ENCODE measurements around the gene DENND1C.
A peak's percentile ranks its signal among the peaks of the same experiment; 100 is the strongest.

The DENND1C gene

GRCh38 chr19:6481541-6482342 lies at the start of gene DENND1C:
Gene DENND1C (minus strand): TSS chr19:6481787. CDS start chr19:6481695, 92 bp downstream.
- TF ChIP-seq Cebpa-rat (IDR thresholded peaks at IDR 0.05), result no peak
- no peaks in the 10 kb centered on the region for H4K20me1 ChIP-seq
- H3K4me1 ChIP-seq, result peaks cover 19 to 47% (median 41%) of the 10 kb centered on the region in 10 experiments
- peaks cover 2 to 28% (median 5%) of the 10 kb centered on the region in 11 experiments; a peak in 18 of 22 replicates for H3K36me3 ChIP-seq
- peak within 1 kb of the TSS; percentile 81 to 95 (median 84) for H3K9ac ChIP-seq
- H3K9me3 ChIP-seq (replicated peaks in 1 of 11), result peaks cover 0 to 11% (median 0%) of the 10 kb centered on the region in 11 experiments; a peak in 9 of 22 replicates
- peak within 1 kb of the TSS; percentile 83 to 94 (median 90) for H3K27ac ChIP-seq
- no peaks in the 10 kb centered on the region for H3K27me3 ChIP-seq
- H3K4me2 ChIP-seq, result peak within 1 kb of the TSS; percentile 86 to 99 (median 92)
- peak within 1 kb of the TSS; percentile 60 to 89 (median 70) for H3K4me3 ChIP-seq

GRCh38 chr19:6530386-6531162 lies 49.0 kb upstream of the DENND1C start, which contains the start of gene TNFSF9:
Gene TNFSF9 (plus strand): TSS chr19:6531026. CDS start chr19:6531037, 11 bp downstream.
- H3K27me3 ChIP-seq, result no peaks in the 10 kb centered on the region
- no peak for TF ChIP-seq Cebpa-rat (IDR thresholded peaks at IDR 0.05)
- H4K20me1 ChIP-seq, result peaks cover 5 to 39% (median 17%) of the 10 kb centered on the region in 11 experiments; a peak in 16 of 22 replicates
- H3K27ac ChIP-seq, result peak within 1 kb of the TSS; percentile 88 to 97 (median 92)
- peaks cover 11 to 13% (median 12%) of the 10 kb centered on the region in 11 experiments for H3K36me3 ChIP-seq
- peaks cover 49 to 74% (median 62%) of the 10 kb centered on the region in 10 experiments for H3K4me1 ChIP-seq
- peak within 1 kb of the TSS; percentile 90 to 99 (median 95) for H3K9ac ChIP-seq
- H3K4me3 ChIP-seq, result peak within 1 kb of the TSS; percentile 83 to 100 (median 96)
- peaks cover 0 to 3% (median 0%) of the 10 kb centered on the region in 11 experiments; a peak in 1 of 22 replicates for H3K9me3 ChIP-seq (replicated peaks in 1 of 11)
- peak within 1 kb of the TSS; percentile 81 to 99 (median 97) for H3K4me2 ChIP-seq

GRCh38 chr19:6529937-6530385 lies 48.4 kb upstream of the DENND1C start:
- Histone ChIP-seq H4K20me1 (peaks cover 5 to 33% (median 17%) of the 10 kb centered on the region in 11 experiments; a peak in 16 of 22 replicates), H3K27me3 (no peaks in the 10 kb centered on the region), H3K4me1 (peaks cover 43 to 70% (median 58%) of the 10 kb centered on the region in 10 experiments), H3K36me3 (peaks cover 5 to 7% (median 6%) of the 10 kb centered on the region in 11 experiments), H3K9ac (peak overlapping the region; percentile 90 to 99 (median 95)), H3K9me3 (replicated peaks in 1 of 11) (no peaks in the 10 kb centered on the region), H3K27ac (peak overlapping the region; percentile 78 to 97 (median 90); a peak in 21 of 22 replicates), H3K4me2 (peak overlapping the region; percentile 81 to 99 (median 97)), H3K4me3 (peak overlapping the region; percentile 83 to 100 (median 96))
- no peak for TF ChIP-seq Cebpa-rat (IDR thresholded peaks at IDR 0.05)

GRCh38 chr19:6529351-6529750 lies 47.8 kb upstream of the DENND1C start:
- peaks cover 37 to 64% (median 57%) of the 10 kb centered on the region in 10 experiments for H3K4me1 ChIP-seq
- peaks cover 0 to under 1% (median under 1%) of the 10 kb centered on the region in 11 experiments; a peak in 8 of 22 replicates for H3K36me3 ChIP-seq
- H3K4me2 ChIP-seq, result peak overlapping the region; percentile 81 to 99 (median 97)
- peak overlapping the region; percentile 78 to 97 (median 90); a peak in 20 of 22 replicates for H3K27ac ChIP-seq
- H3K9ac ChIP-seq, result peak overlapping the region; percentile 41 to 99 (median 95); a peak in 18 of 22 replicates
- H3K27me3 ChIP-seq, result no peaks in the 10 kb centered on the region
- peaks cover 5 to 27% (median 13%) of the 10 kb centered on the region in 11 experiments; a peak in 14 of 22 replicates for H4K20me1 ChIP-seq
- H3K9me3 ChIP-seq (replicated peaks in 1 of 11), result no peaks in the 10 kb centered on the region
- TF ChIP-seq Cebpa-rat (IDR thresholded peaks at IDR 0.05), result no peak
- peak overlapping the region in 7 of 10 experiments; percentile 33 to 100 (median 97); a peak in 11 of 20 replicates for H3K4me3 ChIP-seq

- no peaks in the 10 kb centered on the region for H3K9me3 ChIP-seq (replicated peaks in 1 of 11)
- H3K9ac ChIP-seq, result peak overlapping the region in 10 of 11 experiments; percentile 12 to 99 (median 94); a peak in 17 of 22 replicates
- peaks cover 5 to 21% (median 13%) of the 10 kb centered on the region in 11 experiments; a peak in 14 of 22 replicates for H4K20me1 ChIP-seq
- H3K4me2 ChIP-seq, result peak overlapping the region; percentile 81 to 99 (median 97)
- H3K4me1 ChIP-seq, result peaks cover 37 to 59% (median 56%) of the 10 kb centered on the region in 10 experiments
- H3K36me3 ChIP-seq, result no peaks in the 10 kb centered on the region
- peak overlapping the region; percentile 10 to 97 (median 90); a peak in 21 of 22 replicates for H3K27ac ChIP-seq
- no peaks in the 10 kb centered on the region for H3K27me3 ChIP-seq
- peak in 1 of 11 experiments; percentile 24; a peak in 1 of 22 replicates for TF ChIP-seq Cebpa-rat (IDR thresholded peaks at IDR 0.05)
- H3K4me3 ChIP-seq, result peak overlapping the region in 7 of 10 experiments; percentile 3 to 98 (median 90); a peak in 9 of 20 replicates
Measured at GRCh38 chr19:6528544-6529121, 47.0 kb upstream of the DENND1C start.

GRCh38 chr19:6527893-6528543 lies 46.4 kb upstream of the DENND1C start:
- Histone ChIP-seq H3K36me3 (no peaks in the 10 kb centered on the region), H3K4me3 (peak overlapping the region in 1 of 10 experiments; percentile 33; a peak in 1 of 20 replicates), H4K20me1 (peaks cover 5 to 21% (median 13%) of the 10 kb centered on the region in 11 experiments; a peak in 14 of 22 replicates), H3K27me3 (no peaks in the 10 kb centered on the region), H3K4me2 (peak overlapping the region; percentile 81 to 99 (median 97)), H3K9ac (peak overlapping the region in 10 of 11 experiments; percentile 9 to 97 (median 93); a peak in 15 of 22 replicates), H3K4me1 (peaks cover 39 to 61% (median 56%) of the 10 kb centered on the region in 10 experiments), H3K27ac (peak overlapping the region; percentile 10 to 97 (median 90); a peak in 21 of 22 replicates), H3K9me3 (replicated peaks in 1 of 11) (no peaks in the 10 kb centered on the region)
- no peak for TF ChIP-seq Cebpa-rat (IDR thresholded peaks at IDR 0.05)

- Histone ChIP-seq H3K4me2 (no peak overlapping the region), H4K20me1 (no peaks in the 10 kb centered on the region), H3K27ac (peak overlapping the region in 2 of 11 experiments; percentile 4 to 11; a peak in 1 of 22 replicates), H3K36me3 (no peaks in the 10 kb centered on the region), H3K4me1 (peaks cover 34 to 63% (median 52%) of the 10 kb centered on the region in 10 experiments), H3K9me3 (replicated peaks in 1 of 11) (no peaks in the 10 kb centered on the region), H3K4me3 (no peak overlapping the region), H3K27me3 (no peaks in the 10 kb centered on the region), H3K9ac (no peak overlapping the region)
- no peak for TF ChIP-seq Cebpa-rat (IDR thresholded peaks at IDR 0.05)
Measured at GRCh38 chr19:6524311-6524710, 42.7 kb upstream of the DENND1C start.

All from BLaER1 treated with 17β-estradiol and CSF1 and Interleukin-3, amounts not matched to agents 10 nM and 100 nM (cell line).